ENCODE data around the gene RAP1GAP. TPM values are rescaled to one million over a fixed set of nuclear protein-coding genes. Genes with fewer than 3 reads are reported as not detected.

Gene RAP1GAP
- total RNA-seq, 2 experiments from 2014 or later: not detected

DNA sequence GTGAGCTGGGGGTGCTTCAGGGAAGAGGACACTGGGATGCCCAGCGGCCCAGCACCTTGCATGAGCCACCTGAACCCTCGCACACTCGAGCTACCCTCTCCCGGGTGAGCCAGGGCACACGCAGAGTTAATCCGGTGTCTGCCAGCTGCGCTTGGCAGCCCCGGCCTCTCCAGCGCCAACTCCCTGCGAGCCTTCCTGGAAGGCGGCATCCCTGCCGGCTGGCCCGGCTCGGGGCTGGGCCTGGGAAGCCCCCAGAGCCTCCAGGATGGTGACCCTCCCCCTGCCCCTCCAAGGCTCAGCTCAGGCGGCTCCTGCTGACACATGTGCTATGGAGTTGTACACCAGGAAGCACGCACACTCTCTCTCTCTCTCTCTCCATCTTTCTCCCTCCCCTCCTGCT lies 48.7 kb downstream of the RAP1GAP start:
- Histone ChIP-seq H3K79me2 (ENCODE audit: insufficient read depth, low read depth, low read length) (no peaks in the 10 kb centered on the region), H3K9me2 (ENCODE audit: insufficient read depth, low read length) (no peaks in the 10 kb centered on the region), H3K4me1 (ENCODE audit: insufficient read depth, low read length, poor library complexity, severe bottlenecking) (no peaks in the 10 kb centered on the region), H3K4me2 (ENCODE audit: low read length) (no peak overlapping the region), H3K27ac (ENCODE audit: low read depth, low read length, poor library complexity, severe bottlenecking) (no peak overlapping the region), H4K20me1 (ENCODE audit: insufficient read depth, low read length) (no peaks in the 10 kb centered on the region), H2AFZ (ENCODE audit: low read length) (no peak overlapping the region), H3K9me3 (ENCODE audit: low read length) (no peaks in the 10 kb centered on the region), H3K4me3 (ENCODE audit: low read depth, low read length, poor library complexity, severe bottlenecking) (no peak overlapping the region), H3K36me3 (ENCODE audit: insufficient read depth, low read length) (no peaks in the 10 kb centered on the region)
- DNase-seq (ENCODE audit: low spot score): no peak
- ChIA-PET POLR2A (no interaction called here), CTCF (ENCODE audit: unreplicated experiment) (no interaction called here)
- TF ChIP-seq EZH2phosphoT487 (IDR thresholded peaks at IDR 0.05; ENCODE audit: borderline replicate concordance, low read depth, low read length): no peak
- TF ChIP-seq, protein P1, sequence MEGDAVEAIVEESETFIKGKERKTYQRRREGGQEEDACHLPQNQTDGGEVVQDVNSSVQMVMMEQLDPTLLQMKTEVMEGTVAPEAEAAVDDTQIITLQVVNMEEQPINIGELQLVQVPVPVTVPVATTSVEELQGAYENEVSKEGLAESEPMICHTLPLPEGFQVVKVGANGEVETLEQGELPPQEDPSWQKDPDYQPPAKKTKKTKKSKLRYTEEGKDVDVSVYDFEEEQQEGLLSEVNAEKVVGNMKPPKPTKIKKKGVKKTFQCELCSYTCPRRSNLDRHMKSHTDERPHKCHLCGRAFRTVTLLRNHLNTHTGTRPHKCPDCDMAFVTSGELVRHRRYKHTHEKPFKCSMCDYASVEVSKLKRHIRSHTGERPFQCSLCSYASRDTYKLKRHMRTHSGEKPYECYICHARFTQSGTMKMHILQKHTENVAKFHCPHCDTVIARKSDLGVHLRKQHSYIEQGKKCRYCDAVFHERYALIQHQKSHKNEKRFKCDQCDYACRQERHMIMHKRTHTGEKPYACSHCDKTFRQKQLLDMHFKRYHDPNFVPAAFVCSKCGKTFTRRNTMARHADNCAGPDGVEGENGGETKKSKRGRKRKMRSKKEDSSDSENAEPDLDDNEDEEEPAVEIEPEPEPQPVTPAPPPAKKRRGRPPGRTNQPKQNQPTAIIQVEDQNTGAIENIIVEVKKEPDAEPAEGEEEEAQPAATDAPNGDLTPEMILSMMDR (conservative IDR thresholded peaks at IDR 0.05; ENCODE audit: low read length): no peak
- intact Hi-C loops (cut with micrococcal nuclease; ENCODE audit: unreplicated experiment): no loop called here
- no TSS peak for BruUV-seq (replicated peaks)

DNA sequence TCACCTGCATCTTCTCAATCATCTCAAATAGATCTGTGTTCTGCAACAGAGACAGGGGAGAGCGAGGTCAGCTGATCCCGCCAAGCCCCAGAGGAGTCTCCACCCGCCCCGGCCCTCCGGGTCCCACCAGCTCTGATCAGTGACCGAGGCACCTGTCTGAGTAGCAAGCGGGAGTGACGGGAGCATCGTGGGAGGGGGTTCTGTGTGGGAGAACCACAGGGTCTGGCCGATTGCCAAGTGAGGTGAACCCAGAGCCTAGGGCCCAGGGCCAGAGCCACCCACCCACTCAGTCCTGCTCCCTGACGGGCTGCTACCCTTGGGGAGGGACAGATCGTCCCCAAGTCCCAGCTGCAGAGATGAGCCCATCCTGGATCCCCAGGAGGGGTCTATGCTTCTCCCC lies 49.1 kb downstream of the RAP1GAP start:
- no peak overlapping the region for H3K4me2 ChIP-seq (ENCODE audit: low read length)
- ChIA-PET POLR2A (no interaction called here), CTCF (ENCODE audit: unreplicated experiment) (no interaction called here)
- no peaks in the 10 kb centered on the region for H3K79me2 ChIP-seq (ENCODE audit: insufficient read depth, low read depth, low read length)
- H3K9me2 ChIP-seq (ENCODE audit: insufficient read depth, low read length): no peaks in the 10 kb centered on the region
- no peaks in the 10 kb centered on the region for H4K20me1 ChIP-seq (ENCODE audit: insufficient read depth, low read length)
- DNase-seq (ENCODE audit: low spot score): no peak
- H3K4me3 ChIP-seq (ENCODE audit: low read depth, low read length, poor library complexity, severe bottlenecking): no peak overlapping the region
- H3K27ac ChIP-seq (ENCODE audit: low read depth, low read length, poor library complexity, severe bottlenecking): no peak overlapping the region
- no peaks in the 10 kb centered on the region for H3K9me3 ChIP-seq (ENCODE audit: low read length)
- H3K4me1 ChIP-seq (ENCODE audit: insufficient read depth, low read length, poor library complexity, severe bottlenecking): no peaks in the 10 kb centered on the region
- no peak overlapping the region for H2AFZ ChIP-seq (ENCODE audit: low read length)
- no TSS peak for BruUV-seq (replicated peaks)
- TF ChIP-seq EZH2phosphoT487 (IDR thresholded peaks at IDR 0.05; ENCODE audit: borderline replicate concordance, low read depth, low read length): no peak
- TF ChIP-seq, protein P1 (conservative IDR thresholded peaks at IDR 0.05; ENCODE audit: low read length): no peak
- intact Hi-C loops (cut with micrococcal nuclease; ENCODE audit: unreplicated experiment): no loop called here
- no peaks in the 10 kb centered on the region for H3K36me3 ChIP-seq (ENCODE audit: insufficient read depth, low read length)

DNA sequence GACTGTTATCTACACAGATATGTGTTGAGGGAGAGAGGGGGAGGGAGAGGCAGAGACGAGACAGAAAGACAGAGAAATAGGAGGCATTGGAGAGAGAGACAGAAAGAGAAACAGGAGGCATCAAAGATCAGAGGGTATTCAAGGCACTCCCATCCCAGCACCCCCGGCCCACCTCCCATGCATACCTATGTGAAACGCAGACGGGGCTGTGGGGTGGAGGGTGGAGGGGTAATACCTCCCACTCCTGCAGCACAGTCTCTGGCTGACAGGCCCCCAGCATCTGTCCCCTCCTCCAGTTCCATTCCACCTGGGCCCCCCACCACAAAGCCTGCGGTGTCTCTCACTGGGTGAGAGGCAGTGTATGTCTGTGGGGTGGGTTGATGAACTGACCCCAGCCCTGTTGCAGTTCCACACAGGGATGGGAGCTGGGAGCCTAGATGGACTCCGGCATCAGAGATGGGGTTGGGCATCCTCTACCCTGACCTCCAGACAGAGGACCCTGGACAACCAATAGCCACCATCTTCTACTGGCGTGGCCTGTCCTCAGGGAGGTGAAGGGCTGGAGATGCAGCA lies 49.7 kb downstream of the RAP1GAP start:
- no TSS peak for BruUV-seq (replicated peaks)
- intact Hi-C loops (cut with micrococcal nuclease; ENCODE audit: unreplicated experiment): no loop called here
- no peak overlapping the region for H3K4me2 ChIP-seq (ENCODE audit: low read length)
- no peak overlapping the region for H3K4me3 ChIP-seq (ENCODE audit: low read depth, low read length, poor library complexity, severe bottlenecking)
- CTCF ChIA-PET (ENCODE audit: unreplicated experiment): no interaction called here
- H3K9me3 ChIP-seq (ENCODE audit: low read length): no peaks in the 10 kb centered on the region
- POLR2A ChIA-PET: no interaction called here
- no peaks in the 10 kb centered on the region for H3K9me2 ChIP-seq (ENCODE audit: insufficient read depth, low read length)
- H3K4me1 ChIP-seq (ENCODE audit: insufficient read depth, low read length, poor library complexity, severe bottlenecking): no peaks in the 10 kb centered on the region
- H3K79me2 ChIP-seq (ENCODE audit: insufficient read depth, low read depth, low read length): no peaks in the 10 kb centered on the region
- TF ChIP-seq, protein P1 (conservative IDR thresholded peaks at IDR 0.05; ENCODE audit: low read length): no peak
- no peak for TF ChIP-seq EZH2phosphoT487 (IDR thresholded peaks at IDR 0.05; ENCODE audit: borderline replicate concordance, low read depth, low read length)
- no peak overlapping the region for H2AFZ ChIP-seq (ENCODE audit: low read length)
- H4K20me1 ChIP-seq (ENCODE audit: insufficient read depth, low read length): no peaks in the 10 kb centered on the region
- no peak for DNase-seq (ENCODE audit: low spot score)
- H3K36me3 ChIP-seq (ENCODE audit: insufficient read depth, low read length): no peaks in the 10 kb centered on the region
- H3K27ac ChIP-seq (ENCODE audit: low read depth, low read length, poor library complexity, severe bottlenecking): no peak overlapping the region
